ENCODE data around the gene TEX2.

The TEX2 gene

DNA sequence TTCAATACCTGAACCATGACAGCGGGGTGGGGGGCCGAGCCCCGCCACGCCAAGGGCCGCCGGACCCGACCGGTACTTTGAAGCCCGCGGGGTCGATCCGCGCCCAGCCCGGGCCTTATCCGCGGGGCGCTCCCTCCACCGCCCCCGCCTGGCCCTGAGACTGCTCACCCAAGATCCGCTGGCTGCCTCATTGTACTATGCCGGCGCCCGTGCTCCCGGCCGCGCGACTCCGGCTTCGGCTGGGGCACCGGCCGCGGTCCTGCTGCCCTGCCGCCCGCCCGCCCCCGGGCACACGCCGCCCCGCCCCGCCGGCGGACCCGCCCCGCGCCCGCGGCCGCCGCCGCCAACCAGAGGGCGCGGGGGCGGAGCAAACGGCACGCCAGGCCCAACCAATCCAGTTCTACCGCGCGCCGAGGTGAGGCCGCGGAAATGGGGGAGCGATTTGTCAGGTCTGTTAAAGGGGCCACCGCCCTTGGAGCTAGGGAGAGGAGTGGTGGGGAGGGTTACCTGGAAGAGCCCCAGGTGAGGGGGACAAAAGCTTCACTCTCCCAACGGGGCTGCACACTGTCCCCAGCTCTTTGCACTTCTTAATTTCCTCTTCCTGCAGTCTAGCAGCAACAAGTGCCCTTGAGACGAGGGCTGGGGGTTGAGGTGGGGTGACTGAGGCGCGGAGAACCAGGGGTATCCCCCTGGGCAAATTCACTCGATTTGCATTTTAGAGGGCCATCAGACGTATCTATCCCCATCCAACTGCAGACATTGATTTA is at the start of gene TEX2:
Gene TEX2 (minus strand): TSS at position 261 of the 767 bp plus-strand sequence. CDS start 49,043 bp downstream, outside the sequence.
- DNase-seq (ENCODE audit: low read depth), result peak; percentile 64

DNA sequence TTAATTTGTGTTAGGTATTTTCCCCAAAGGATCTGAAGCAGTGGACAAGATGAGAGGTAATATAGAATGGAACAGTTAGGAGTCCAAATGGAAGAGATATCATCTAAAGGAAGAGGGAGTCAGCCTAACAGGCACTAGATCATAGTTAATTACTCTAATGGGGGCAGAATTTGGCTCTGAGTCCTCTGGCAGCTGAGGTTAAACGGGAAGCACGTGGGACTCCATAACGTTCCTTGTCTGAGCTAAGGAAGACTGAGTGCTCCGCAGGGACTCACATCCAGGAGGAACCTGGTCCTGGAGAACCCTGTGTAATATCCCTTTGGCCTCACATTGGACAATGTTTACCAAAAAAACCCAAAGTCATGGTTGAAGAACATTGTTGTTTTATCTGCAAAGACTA is 46.6 kb upstream of the TEX2 start:
- DNase-seq (ENCODE audit: low read depth), result no peak

GRCh38 chr17:64309021-64309420 is 46.0 kb upstream of the TEX2 start:
- no peak for DNase-seq (ENCODE audit: low read depth)

DNA sequence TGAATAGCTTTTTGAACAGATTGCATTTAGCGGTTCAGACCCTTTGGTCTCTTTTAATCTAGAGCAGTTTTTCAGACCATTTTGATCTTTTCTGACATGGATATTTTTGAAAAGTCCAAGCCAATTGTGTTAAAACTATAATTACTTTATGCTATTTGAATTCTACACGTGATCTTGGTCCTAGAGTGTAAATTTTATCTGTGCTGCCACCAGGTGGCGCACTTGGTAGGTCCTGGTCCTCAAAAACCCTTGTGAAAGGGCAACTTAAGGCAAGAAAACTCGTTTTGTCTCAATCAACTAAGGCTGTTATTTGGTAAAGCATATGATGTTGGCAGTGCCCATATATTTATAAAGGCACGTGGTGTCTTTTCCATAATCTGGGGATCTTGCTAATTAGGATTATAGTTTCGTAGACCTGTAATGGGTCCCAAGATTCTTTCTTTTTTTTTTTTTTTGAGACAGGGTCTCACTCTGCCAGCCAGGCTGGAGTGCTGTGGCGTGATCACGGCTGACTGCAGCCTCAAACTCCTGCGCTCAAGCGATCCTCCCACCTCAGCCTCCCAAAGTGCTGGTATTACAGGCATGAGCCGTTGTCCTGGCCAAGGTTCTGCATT is 43.9 kb upstream of the TEX2 start:
- peak; percentile 33 for DNase-seq (ENCODE audit: low read depth)

DNA sequence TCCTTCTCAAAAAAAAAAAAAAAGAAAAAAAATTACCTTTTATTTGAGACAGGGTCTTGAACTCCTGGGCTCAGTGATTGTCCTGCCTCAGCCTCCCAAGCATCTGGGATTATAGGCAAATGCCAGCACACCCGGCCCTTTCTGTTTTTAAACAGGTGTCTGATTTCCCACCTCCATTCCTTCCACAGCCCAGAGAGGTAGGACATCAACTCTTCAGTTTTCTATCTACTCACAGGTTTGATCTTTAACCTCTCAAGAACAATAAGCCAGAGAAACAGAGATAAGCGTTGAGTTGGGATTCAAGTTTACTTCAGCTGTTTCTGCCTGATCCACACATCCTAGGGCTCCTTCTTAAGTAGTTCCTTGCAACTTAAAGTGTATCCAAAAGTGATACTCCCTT is 41.5 kb upstream of the TEX2 start:
- DNase-seq (ENCODE audit: low read depth), result no peak

- no peak for DNase-seq (ENCODE audit: low read depth)
Observed at GRCh38 chr17:64300699-64300965, 37.6 kb upstream of the TEX2 start.

DNA sequence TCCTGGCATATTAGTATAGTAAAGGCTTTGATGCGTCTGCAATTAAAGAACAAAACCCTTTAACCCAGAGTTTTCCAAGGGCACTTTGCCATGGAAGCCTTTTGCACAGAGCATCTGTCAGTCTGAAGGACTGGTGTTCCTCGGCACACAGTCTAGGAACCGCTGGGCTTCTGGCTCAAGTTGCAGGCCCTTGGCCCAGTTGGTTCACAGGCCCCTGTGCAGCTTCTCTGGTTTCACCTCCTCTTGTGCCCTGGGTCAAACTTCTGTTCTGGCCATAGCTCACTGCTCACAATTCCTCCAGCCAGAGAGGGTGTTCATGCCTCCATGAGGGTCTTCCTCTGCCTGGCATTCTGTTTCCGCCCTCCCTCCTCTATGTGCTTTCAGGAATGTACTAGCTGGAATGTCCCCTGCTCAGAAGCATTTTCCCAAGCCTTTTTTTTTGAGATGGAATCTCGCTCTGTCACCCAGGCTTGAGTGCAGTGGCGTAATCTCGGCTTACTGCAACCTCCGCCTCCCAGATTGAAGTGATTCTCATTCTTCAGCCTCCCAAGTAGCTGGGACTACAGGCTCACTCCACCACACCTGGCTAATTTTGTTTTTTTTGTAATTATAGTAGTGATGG is 34.5 kb upstream of the TEX2 start:
- no peak for DNase-seq (ENCODE audit: low read depth)

- DNase-seq (ENCODE audit: low read depth), result no peak
Observed at GRCh38 chr17:64296246-64296645, 33.2 kb upstream of the TEX2 start.

- DNase-seq (ENCODE audit: low read depth), result no peak
Observed at GRCh38 chr17:64295146-64295545, 32.1 kb upstream of the TEX2 start.

DNA sequence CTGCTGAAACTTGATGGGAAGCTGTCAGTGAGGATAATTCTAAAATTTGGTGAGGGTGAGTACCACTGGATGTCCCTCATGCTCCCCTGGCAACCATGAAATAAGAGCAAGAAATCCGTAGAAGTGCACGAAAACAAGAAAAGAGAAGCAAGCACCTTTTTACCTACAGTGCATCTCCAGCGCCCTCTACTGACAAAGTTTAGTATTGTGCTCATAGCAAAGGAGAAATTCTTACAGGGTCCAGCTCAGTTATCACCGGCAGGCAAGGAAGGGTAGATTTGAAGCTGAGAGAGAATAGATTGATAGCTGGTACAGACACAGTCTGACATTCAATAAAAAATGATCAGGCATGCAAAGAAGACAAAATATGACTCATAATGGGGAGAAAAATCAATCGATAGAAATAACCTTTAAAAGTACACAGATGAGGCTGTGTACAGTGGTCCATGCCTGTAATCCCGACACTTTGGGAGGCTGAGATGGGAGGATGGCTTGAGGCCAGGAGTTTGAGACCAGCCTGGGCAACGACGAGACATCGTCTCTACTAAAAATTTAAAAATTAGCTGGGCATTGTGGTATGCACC is 28.3 kb upstream of the TEX2 start:
- DNase-seq (ENCODE audit: low read depth), result no peak

GRCh38 chr17:64289741-64290141 is 26.7 kb upstream of the TEX2 start:
- DNase-seq (ENCODE audit: low read depth), result no peak

DNA sequence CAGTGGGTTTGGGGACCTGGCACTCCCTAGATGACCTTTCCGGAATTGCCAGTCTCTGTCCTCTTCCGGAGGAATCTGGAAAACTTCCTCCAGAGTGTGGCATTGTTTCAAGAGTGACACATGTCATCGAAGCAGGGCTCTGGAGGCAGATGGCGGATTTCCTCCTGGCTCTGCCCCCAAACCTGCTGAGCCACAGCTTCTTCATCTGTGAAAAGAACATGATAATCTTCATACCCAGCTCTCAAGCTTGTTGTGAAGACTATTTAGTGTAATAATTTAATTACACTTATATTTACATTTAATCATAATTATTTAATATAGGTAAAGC is 19.7 kb upstream of the TEX2 start:
- no peak for DNase-seq (ENCODE audit: low read depth)

DNA sequence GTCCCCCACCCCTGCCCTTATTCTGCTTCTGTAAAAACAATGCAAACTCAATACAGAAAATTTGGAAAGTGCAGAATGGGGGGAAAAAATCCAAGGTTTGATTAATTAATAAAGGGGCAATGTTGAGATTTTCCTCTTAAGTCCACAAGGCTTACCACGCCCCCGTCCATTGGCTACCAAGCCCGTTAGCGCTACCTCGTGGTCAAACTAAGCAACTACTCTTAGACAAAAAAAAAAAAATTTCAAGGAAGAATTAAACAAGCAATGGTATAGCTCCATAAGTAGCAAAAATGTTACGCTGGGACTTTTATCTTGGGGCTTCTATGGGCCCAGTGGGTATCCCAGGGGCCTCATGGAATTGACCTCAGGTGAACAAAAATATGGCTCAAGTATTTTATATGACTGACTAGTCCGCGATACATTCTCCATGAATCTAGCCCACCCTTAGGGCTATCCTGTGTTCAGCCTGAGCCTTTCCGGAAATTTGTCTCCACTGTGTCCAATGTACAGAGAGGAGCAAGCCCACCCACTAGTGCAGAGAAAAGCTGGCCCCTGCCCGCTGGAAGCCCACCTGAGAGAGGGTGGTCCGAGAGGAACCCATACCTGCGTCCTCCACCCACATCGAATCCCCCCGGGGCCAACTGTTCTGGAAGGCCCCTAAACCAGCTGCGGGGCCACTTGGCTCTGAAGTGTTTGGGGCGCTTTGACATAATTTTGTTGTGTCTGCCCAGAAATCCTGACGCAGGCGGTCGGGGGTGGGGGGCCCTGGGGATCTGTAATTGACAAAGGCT is 19.1 kb upstream of the TEX2 start:
- no peak for DNase-seq (ENCODE audit: low read depth)

- DNase-seq (ENCODE audit: low read depth), result no peak
Observed at GRCh38 chr17:64278614-64279013, 15.6 kb upstream of the TEX2 start.

GRCh38 chr17:64277831-64278562 is 14.9 kb upstream of the TEX2 start:
- no peak for DNase-seq (ENCODE audit: low read depth)

GRCh38 chr17:64276961-64277505 is 14.0 kb upstream of the TEX2 start:
- DNase-seq (ENCODE audit: low read depth), result no peak

DNA sequence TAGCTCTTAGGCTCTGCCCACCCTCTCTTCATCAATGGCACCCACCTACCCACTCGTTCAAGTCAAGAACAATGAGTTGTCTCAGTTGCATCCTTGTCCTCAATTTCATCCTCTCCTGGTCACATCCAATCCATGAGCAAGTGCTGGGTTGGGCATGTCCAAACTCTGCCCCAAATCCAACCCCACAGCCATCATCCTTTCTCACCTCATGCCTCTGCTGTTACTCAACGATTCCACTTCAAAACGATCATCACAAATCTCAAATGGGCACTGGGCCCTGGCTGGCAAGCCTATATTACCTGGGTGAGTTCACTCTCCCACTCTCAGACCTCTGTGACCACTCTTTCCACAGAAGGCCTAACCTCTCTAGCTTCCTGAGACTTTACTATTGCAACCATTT is 12.0 kb upstream of the TEX2 start:
- no peak for DNase-seq (ENCODE audit: low read depth)

- DNase-seq (ENCODE audit: low read depth), result no peak
Observed at GRCh38 chr17:64273006-64273405, 9.9 kb upstream of the TEX2 start.

DNA sequence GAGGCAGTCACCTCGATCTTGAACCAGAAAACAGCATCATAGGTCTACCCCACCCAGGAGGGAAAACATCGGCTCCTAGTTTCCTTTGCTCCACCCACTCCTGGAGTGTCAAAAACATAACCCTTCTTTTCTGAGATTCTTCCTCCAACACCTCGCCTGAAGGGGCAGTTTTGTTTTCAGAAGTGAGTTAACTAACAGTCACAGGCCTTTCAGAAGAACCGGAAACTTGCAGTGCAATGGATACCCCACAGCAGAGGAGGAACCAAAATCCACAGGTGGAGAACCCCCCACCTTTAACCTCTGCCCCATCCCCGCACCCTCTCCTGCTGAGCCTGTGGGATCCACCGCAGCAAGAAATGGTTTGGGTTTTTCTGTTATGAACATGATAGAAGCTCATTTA is 7.8 kb upstream of the TEX2 start:
- no peak for DNase-seq (ENCODE audit: low read depth)

GRCh38 chr17:64269687-64270649 is 6.9 kb upstream of the TEX2 start:
- no peak for DNase-seq (ENCODE audit: low read depth)

Measured in GM04504 (cell line).